K562 (cell line): ENCODE results near the gene LRCH1. TPM values are rescaled to one million over a fixed set of nuclear protein-coding genes. Genes with fewer than 3 reads are reported as not detected.

Experiments
- ATAC-seq: fragments of 200-7000 bp; cut with Tn5 transposase; 3 replicates; pipeline ENCODE4 v1.9.1; 2020; ENCODE audit warnings: moderate library complexity
- BruUV-seq: library from RNA; stranded (reverse); fragments of 400-500 nt; replicated peaks from 2 replicates; lab custom pipeline; 2021; lab: Mats Ljungman, UMichigan
- CTCF ChIA-PET: fragments of 300-600 bp; formaldehyde crosslinking; extraction: SDS; loops from one replicate; lab custom pipeline; 2021; ENCODE audit warnings: low intra/inter-chr PET ratio; lab: Yijun Ruan, JAX
- POLR2A ChIA-PET: fragments of 300-600, 350-650 bp; sonication (Branson Sonifier 250); formaldehyde crosslinking; extraction: SDS; loops from one replicate; lab custom pipeline; 2021; ENCODE audit warnings: antibody characterized with exemption, inconsistent platforms; lab: Yijun Ruan, JAX
- DNase-seq, 4 experiments: peaks; one replicate each; pipeline versions ENCODE4 v3.0.0 to v3.0.0-alpha.2; 2011 to 2018; ENCODE audit warnings: low spot score in 3 of 4, mixed read lengths in 3 of 4; ENCODE audit errors: extremely low read depth in 1 of 4
- FAIRE-seq: peaks from 2 replicates; lab custom pipeline; 2011; peaks lifted over from hg19 to GRCh38; lab: Jason Lieb, UNC
- H2AFZ ChIP-seq: 2 replicates; pipeline ENCODE4 v1.6.0; 2011; ENCODE audit warnings: low read depth, low read length, control low read depth, inconsistent platforms
- H3K27ac ChIP-seq: fragments of 200-600 bp; 3 replicates; pipeline ENCODE4 v1.8.0; 2011; ENCODE audit warnings: low read depth, mild to moderate bottlenecking, control low read depth, inconsistent platforms, low read length, moderate library complexity, mixed read lengths; ENCODE audit errors: extremely low read depth
- H3K27me3 ChIP-seq, 2 experiments: fragments of 300-600 bp in 1 of 2; 2 replicates in 1 of 2; 3 replicates in 1 of 2; pipeline versions ENCODE4 v1.6.0 to v1.8.0; 2011; ENCODE audit warnings: inconsistent platforms in 2 of 2, low read length in 2 of 2, mild to moderate bottlenecking in 1 of 2, mixed read lengths in 1 of 2, moderate library complexity in 1 of 2; ENCODE audit not compliant: control insufficient read depth in 2 of 2, insufficient read depth in 2 of 2
- H3K36me3 ChIP-seq: fragments of 300-600 bp; 3 replicates; pipeline ENCODE4 v1.8.0; 2011; ENCODE audit warnings: mild to moderate bottlenecking, low read length, inconsistent platforms; ENCODE audit not compliant: control insufficient read depth, insufficient read depth
- H3K4me1 ChIP-seq, 2 experiments: fragments of 200-600 bp in 1 of 2; replicated peaks in 1 of 2; 2 replicates in 1 of 2; 3 replicates in 1 of 2; pipeline versions ENCODE4 v1.5.1 to v1.8.0; 2011; ENCODE audit warnings: inconsistent platforms in 2 of 2, low read length in 2 of 2, mild to moderate bottlenecking in 1 of 2, mixed read lengths in 1 of 2, moderate library complexity in 1 of 2; ENCODE audit not compliant: control insufficient read depth in 2 of 2, insufficient read depth in 2 of 2
- H3K4me2 ChIP-seq: 2 replicates; pipeline ENCODE4 v1.6.1; 2011; ENCODE audit warnings: low read length, control low read depth, inconsistent platforms, mixed read lengths; ENCODE audit not compliant: insufficient read depth
- H3K4me3 ChIP-seq: fragments of 200-600 bp; sonication (generic), shearing (Covaris generic); 2 replicates; pipeline ENCODE4 v1.5.1; 2016; ENCODE audit warnings: control low read depth, inconsistent platforms
- H3K79me2 ChIP-seq: fragments of 200-600 bp; 3 replicates; pipeline ENCODE4 v1.8.0; 2011; ENCODE audit warnings: low read length, inconsistent platforms; ENCODE audit not compliant: control insufficient read depth, insufficient read depth
- H3K9ac ChIP-seq, 2 experiments: 2 replicates each; pipeline versions ENCODE4 v1.6.0 to v1.6.1; 2011; ENCODE audit warnings: low read depth in 2 of 2, low read length in 2 of 2, control low read depth in 1 of 2, inconsistent platforms in 1 of 2, mild to moderate bottlenecking in 1 of 2, mixed read lengths in 1 of 2; ENCODE audit not compliant: insufficient read depth in 1 of 2
- H3K9me1 ChIP-seq: one replicate; pipeline ENCODE4 v1.6.0; 2011; ENCODE audit warnings: inconsistent platforms, mild to moderate bottlenecking, low read length, moderate library complexity; ENCODE audit not compliant: control insufficient read depth, insufficient read depth
- H3K9me3 ChIP-seq: replicated peaks from 2 replicates; pipeline ENCODE4 v1.5.1; 2011; ENCODE audit warnings: low read depth, low read length, inconsistent platforms; ENCODE audit not compliant: control insufficient read depth, insufficient read depth
- H4K20me1 ChIP-seq: replicated peaks from 2 replicates; pipeline ENCODE4 v1.6.1; 2011; ENCODE audit warnings: low read length, inconsistent platforms, mixed read lengths; ENCODE audit not compliant: control insufficient read depth, insufficient read depth
- DNMT1 ChIP-seq: fragments of 450-650 bp; IDR thresholded peaks from 2 replicates; pipeline ENCODE4 v1.6.1; 2016; ENCODE audit warnings: antibody characterized with exemption, mild to moderate bottlenecking
- EZH2 ChIP-seq: IDR thresholded peaks from 2 replicates; pipeline ENCODE4 v1.6.1; 2012; ENCODE audit warnings: low read depth, mild to moderate bottlenecking, inconsistent platforms, low read length, borderline replicate concordance
- L3MBTL2 ChIP-seq: fragments of 450-650 bp; IDR thresholded peaks from 2 replicates; pipeline ENCODE4 v1.6.1; 2016; ENCODE audit warnings: mild to moderate bottlenecking, moderate library complexity
- LARP7 ChIP-seq: fragments of 450-650 bp; IDR thresholded peaks from 2 replicates; pipeline ENCODE4 v1.6.1; 2016
- NCOA4 ChIP-seq: fragments of 450-650 bp; IDR thresholded peaks from 2 replicates; pipeline ENCODE4 v1.6.1; 2018; ENCODE audit warnings: mild to moderate bottlenecking; ENCODE audit not compliant: partially characterized antibody
- SMC3 ChIP-seq: conservative IDR thresholded peaks from 2 replicates; pipeline ENCODE4 v1.6.1; 2011; ENCODE audit warnings: low read depth, low read length, improper control_type of control experiment; ENCODE audit not compliant: insufficient read depth
- STAT6 ChIP-seq: sonication (generic); formaldehyde crosslinking; IDR thresholded peaks from 2 replicates; pipeline ENCODE4 v1.8.1; 2023; ENCODE audit warnings: mild to moderate bottlenecking, missing genetic modification reagents
- TCF15 ChIP-seq: fragments of 250-450 bp; sonication (Bioruptor Pico); IDR thresholded peaks from 2 replicates; pipeline ENCODE4 v1.8.0; 2022; ENCODE audit warnings: moderate library complexity, mild to moderate bottlenecking, inconsistent platforms
- ZNF253 ChIP-seq: fragments of 250-450 bp; sonication (Bioruptor Pico); conservative IDR thresholded peaks from 2 replicates; pipeline ENCODE4 v1.6.1; 2021; ENCODE audit warnings: mild to moderate bottlenecking
- ZNF589 ChIP-seq: fragments of 200-800 bp; sonication (Bioruptor generic); IDR thresholded peaks from 2 replicates; pipeline ENCODE4 v1.6.1; 2016; ENCODE audit warnings: low read depth, missing genetic modification characterization, missing compliant biosample characterization
- WGBS: fragments of 100-300 bp; shearing (Covaris generic); methylation state at CpG from one replicate; pipeline ENCODE4 v1.1.6; 2016; ENCODE audit warnings: low coverage, mixed read lengths; ENCODE audit not compliant: insufficient coverage; ENCODE audit errors: missing lambda C conversion rate; 5-methylcytosine and 5-hydroxymethylcytosine counted together
- in situ Hi-C: fragments of 300-500 bp; cut with MboI; formaldehyde crosslinking; loops from 4 replicates; pipeline ENCODE4 v1.15.0; 2018; ENCODE audit warnings: inconsistent platforms, mixed read lengths
- intact Hi-C: fragments of 100-400 bp; cut with micrococcal nuclease; formaldehyde crosslinking; loops from 2 replicates; pipeline ENCODE4 v1.14.2; 2022
- polyA plus RNA-seq, 8 experiments: library from polyadenylated mRNA; depleted of rRNA in 4 of 8; stranded (reverse) in 5 of 8; unstranded in 3 of 8; fragments of >200 nt; fragmentation: Nextera tagmentation in 2 of 8; fragmentation: Illumina TruSeq in 1 of 8; extraction: Ambion mirVana in 2 of 8; extraction: Trizol in 1 of 8; gene quantifications; 2 replicates each; pipeline versions ENCODE4 v1.2.1 to v1.2.3, GENCODE V29; 2011 to 2014; ENCODE audit warnings: inconsistent platforms in 1 of 8, missing spikeins in 1 of 8
- total RNA-seq, 7 experiments: library from RNA; depleted of rRNA in 6 of 7; stranded (reverse); fragments of >200 nt in 6 of 7; fragmentation: Illumina TruSeq in 2 of 7; extraction: Trizol in 2 of 7; gene quantifications; 2 replicates each; pipeline versions ENCODE4 v1.2.1 to v1.2.3, GENCODE V29; 2011 to 2021; ENCODE audit warnings: low replicate concordance in 1 of 7

Gene LRCH1
- total and polyA plus RNA-seq, 9 of the 15 experiments (the other 6 are each of a cell fraction or from before 2014, with no cell fraction given), result 1.1 to 6.8 (median 3.7) TPM

GRCh38 chr13:46778095-46778494, 225.1 kb downstream of the LRCH1 start (continued):
- no peak for TF ChIP-seq ZNF253 (CRISPR knock-in tag)
- no peak for TF ChIP-seq ZNF589 (CRISPR knock-in tag)

GRCh38 chr13:46778890-46779289, 225.9 kb downstream of the LRCH1 start:
- no peak overlapping the region for H3K9ac ChIP-seq
- no peaks in the 10 kb centered on the region for H3K79me2 ChIP-seq
- H3K27ac ChIP-seq, result no peak overlapping the region
- ATAC-seq, result no peak
- no peaks in the 10 kb centered on the region for H3K9me3 ChIP-seq
- no peaks in the 10 kb centered on the region for H4K20me1 ChIP-seq
- CTCF ChIA-PET, result no interaction called here
- POLR2A ChIA-PET, result no interaction called here
- no peak overlapping the region for H3K4me2 ChIP-seq
- intact Hi-C loops, result no loop called here
- no peaks in the 10 kb centered on the region for H3K4me1 ChIP-seq
- 98% methylated on average over 2 of the region's 2 CpGs for WGBS
- H2AFZ ChIP-seq, result no peak overlapping the region
- H3K9me1 ChIP-seq, result no peaks in the 10 kb centered on the region
- DNase-seq, result no peak
- BruUV-seq, result no TSS peak
- peaks cover 88% of the 10 kb centered on the region for H3K36me3 ChIP-seq
- in situ Hi-C loops, result no loop called here
- no peaks in the 10 kb centered on the region for H3K27me3 ChIP-seq
- FAIRE-seq, result no peak
- TF ChIP-seq DNMT1 (no peak), SMC3 (no peak), TCF15 (CRISPR knock-in tag) (no peak), STAT6 (CRISPR knock-in tag) (no peak), NCOA4 (no peak), L3MBTL2 (no peak), LARP7 (no peak), EZH2 (no peak)
- TF ChIP-seq, all 486 proteins: peak for 0
- H3K4me3 ChIP-seq, result no peak overlapping the region
